Right hindlimb (tissue), 1 donor: ENCODE data around the gene TACSTD2.
A peak's percentile ranks its signal among the peaks of the same experiment; 100 is the strongest.
"Not testable (repeated sequence)": the region's sequence is repeated elsewhere in the genome, so short reads cannot be mapped to it uniquely, and the experiment has no call there.

Experiments used
- DNase-seq: peaks from one replicate; pipeline ENCODE4 v3.0.0-alpha.2; 2018

The TACSTD2 gene

GRCh38 chr1:58561633-58562032 is 15.4 kb downstream of the TACSTD2 start:
- no peak for DNase-seq

GRCh38 chr1:58555393-58555792 is 21.7 kb downstream of the TACSTD2 start:
- DNase-seq, result no peak

GRCh38 chr1:58551186-58552140 is 25.6 kb downstream of the TACSTD2 start:
- no peak for DNase-seq

GRCh38 chr1:58549291-58549690 is 27.8 kb downstream of the TACSTD2 start:
- DNase-seq, result not testable (repeated sequence)

- DNase-seq, result no peak
These were observed 28.7 kb downstream of the TACSTD2 start for GRCh38 chr1:58548371-58548770.

GRCh38 chr1:58546520-58547308 is 30.3 kb downstream of the TACSTD2 start, which contains the start of gene OMA1:
TSS of gene OMA1 (minus strand) at chr1:58546726. CDS start at chr1:58539294, 7,432 bp downstream.
- peak; percentile 98 for DNase-seq

GRCh38 chr1:58545591-58546519 is 31.2 kb downstream of the TACSTD2 start:
- peak; percentile 90 for DNase-seq

- no peak for DNase-seq
These were observed 33.8 kb downstream of the TACSTD2 start for GRCh38 chr1:58543260-58543659.

GRCh38 chr1:58539553-58539952 is 37.5 kb downstream of the TACSTD2 start:
- DNase-seq, result no peak

GRCh38 chr1:58538821-58539220 is 38.2 kb downstream of the TACSTD2 start:
- DNase-seq, result no peak

- DNase-seq, result not testable (repeated sequence)
These were observed 45.2 kb downstream of the TACSTD2 start for GRCh38 chr1:58531842-58532241.

- no peak for DNase-seq
These were observed 47.8 kb downstream of the TACSTD2 start for GRCh38 chr1:58529284-58529683.

- no peak for DNase-seq
These were observed 48.5 kb downstream of the TACSTD2 start for GRCh38 chr1:58528518-58528917.
